Cardiac muscle cell (in vitro differentiated cells and primary cell): Measurements from ENCODE around the gene GNAZ. TPM values are rescaled to one million over a fixed set of nuclear protein-coding genes. Genes with fewer than 3 reads are reported as not detected.

ENCODE experiments used
- DNase-seq, 2 donors: peaks; one replicate each; pipeline versions ENCODE4 v3.0.0 to v3.0.0-alpha.2; 2010 to 2017; ENCODE audit warnings: low read depth in 1 of 2, low spot score in 1 of 2
- H3K27ac ChIP-seq: fragments of 200-600 bp; sonication (generic); 2 replicates; pipeline ENCODE4 v1.5.1; 2016
- H3K27me3 ChIP-seq: fragments of 200-600 bp; sonication (generic); 2 replicates; pipeline ENCODE4 v1.6.0; 2016; ENCODE audit warnings: control low read depth
- H3K36me3 ChIP-seq: fragments of 200-600 bp; sonication (generic); 2 replicates; pipeline ENCODE4 v1.5.1; 2016; ENCODE audit warnings: control low read depth
- H3K4me1 ChIP-seq: fragments of 200-600 bp; sonication (generic); 2 replicates; pipeline ENCODE4 v1.8.1; 2017; ENCODE audit warnings: low read depth, mild to moderate bottlenecking, mixed run types
- H3K4me3 ChIP-seq: fragments of 200-600 bp; sonication (generic); 2 replicates; pipeline ENCODE4 v1.5.1; 2016; ENCODE audit warnings: mild to moderate bottlenecking
- H3K9me3 ChIP-seq: fragments of 200-600 bp; sonication (generic); 2 replicates; pipeline ENCODE4 v1.5.1; 2017; ENCODE audit warnings: low read depth, mild to moderate bottlenecking, control low read depth
- CTCF ChIP-seq: IDR thresholded peaks from 2 replicates; pipeline ENCODE4 v1.5.1; 2012; ENCODE audit warnings: low read depth, mild to moderate bottlenecking, low read length
- polyA plus RNA-seq: library from polyadenylated mRNA; unstranded; fragments of >200 nt; fragmentation: Nextera tagmentation; extraction: Ambion mirVana; gene quantifications from 2 replicates; pipeline ENCODE4 v1.2.1, GENCODE V29; 2016
- total RNA-seq: library from RNA; depleted of rRNA; stranded (reverse); fragments of >200 nt; gene quantifications from 2 replicates; pipeline ENCODE4 v1.2.3, GENCODE V29; 2016

Gene GNAZ
- total and polyA plus RNA-seq, 2 experiments from 2014 or later = 1.8 to 3.7 TPM

GRCh38 chr22:23124611-23125511, 54.5 kb downstream of the GNAZ start:
- TF ChIP-seq CTCF = no peak
- H3K27ac ChIP-seq = no peak overlapping the region
- no peak for DNase-seq
- H3K4me3 ChIP-seq = no peak overlapping the region
- no peaks in the 10 kb centered on the region for H3K4me1 ChIP-seq
- H3K27me3 ChIP-seq = no peaks in the 10 kb centered on the region
- no peaks in the 10 kb centered on the region for H3K9me3 ChIP-seq
- H3K36me3 ChIP-seq = no peaks in the 10 kb centered on the region

- H3K9me3 ChIP-seq = no peaks in the 10 kb centered on the region
- no peaks in the 10 kb centered on the region for H3K36me3 ChIP-seq
- no peak overlapping the region for H3K4me3 ChIP-seq
- DNase-seq = no peak
- TF ChIP-seq CTCF = no peak
- H3K27me3 ChIP-seq = no peaks in the 10 kb centered on the region
- H3K4me1 ChIP-seq = no peaks in the 10 kb centered on the region
- no peak overlapping the region for H3K27ac ChIP-seq
Measured at GRCh38 chr22:23125512-23126103, 55.3 kb downstream of the GNAZ start.

GRCh38 chr22:23126165-23127054, 56.1 kb downstream of the GNAZ start:
- DNase-seq = no peak
- Histone ChIP-seq H3K9me3 (no peaks in the 10 kb centered on the region), H3K36me3 (no peaks in the 10 kb centered on the region), H3K4me1 (no peaks in the 10 kb centered on the region), H3K27ac (no peak overlapping the region), H3K4me3 (no peak overlapping the region), H3K27me3 (no peaks in the 10 kb centered on the region)
- TF ChIP-seq CTCF = no peak

GRCh38 chr22:23127055-23127756, 56.9 kb downstream of the GNAZ start:
- no peak for DNase-seq
- no peaks in the 10 kb centered on the region for H3K9me3 ChIP-seq

More at GRCh38 chr22:23127055-23127756, 56.9 kb downstream of the GNAZ start:
- Histone ChIP-seq H3K4me1 (no peaks in the 10 kb centered on the region), H3K4me3 (no peak overlapping the region), H3K27me3 (no peaks in the 10 kb centered on the region), H3K36me3 (no peaks in the 10 kb centered on the region), H3K27ac (no peak overlapping the region)
- no peak for TF ChIP-seq CTCF
